Mesenchymal stem cell (in vitro differentiated cells and primary cell): ENCODE results near the gene PTCRA.

Experiments used
- DNase-seq: peaks from one replicate; pipeline ENCODE4 v3.0.0-alpha.2; 2013
- H2AFZ ChIP-seq: one replicate; pipeline ENCODE4 v1.6.1; 2013; ENCODE audit warnings: low read depth, mild to moderate bottlenecking, control low read depth, inconsistent platforms, low read length, moderate library complexity
- H2AK5ac ChIP-seq: 2 replicates; pipeline ENCODE4 v1.6.1; 2013; ENCODE audit warnings: low read length, moderate library complexity, mild to moderate bottlenecking, inconsistent platforms; ENCODE audit not compliant: severe bottlenecking
- H2BK120ac ChIP-seq: one replicate; pipeline ENCODE4 v1.6.1; 2013; ENCODE audit warnings: low read depth, mild to moderate bottlenecking, inconsistent platforms, low read length, moderate library complexity
- H2BK12ac ChIP-seq, 2 experiments: one replicate each; pipeline ENCODE4 v1.6.1; 2013; ENCODE audit warnings: inconsistent platforms in 2 of 2, low read length in 2 of 2, mild to moderate bottlenecking in 2 of 2, moderate library complexity in 2 of 2, control low read depth in 1 of 2
- H2BK15ac ChIP-seq: one replicate; pipeline ENCODE4 v1.6.1; 2013; ENCODE audit warnings: mild to moderate bottlenecking, low read depth, inconsistent platforms; ENCODE audit not compliant: poor library complexity, severe bottlenecking
- H2BK5ac ChIP-seq: 2 replicates; pipeline ENCODE4 v1.6.1; 2013; ENCODE audit warnings: low read depth, mild to moderate bottlenecking, low read length, control low read depth, inconsistent platforms; ENCODE audit not compliant: poor library complexity, severe bottlenecking
- H3K14ac ChIP-seq, 2 experiments: one replicate each; pipeline ENCODE4 v1.6.1; 2013; ENCODE audit warnings: inconsistent platforms in 2 of 2, low read length in 2 of 2, control low read depth in 1 of 2, mild to moderate bottlenecking in 1 of 2, moderate library complexity in 1 of 2
- H3K18ac ChIP-seq, 2 experiments: one replicate each; pipeline ENCODE4 v1.6.1; 2013; ENCODE audit warnings: inconsistent platforms in 2 of 2, low read length in 2 of 2, control low read depth in 1 of 2, low read depth in 1 of 2, mild to moderate bottlenecking in 1 of 2
- H3K23ac ChIP-seq, 2 experiments: one replicate each; pipeline ENCODE4 v1.6.1; 2013; ENCODE audit warnings: inconsistent platforms in 2 of 2, low read length in 2 of 2, mild to moderate bottlenecking in 2 of 2, moderate library complexity in 2 of 2, control low read depth in 1 of 2
- H3K27ac ChIP-seq: 2 replicates; pipeline ENCODE4 v1.5.1; 2013; ENCODE audit warnings: mild to moderate bottlenecking, moderate library complexity, low read length, control low read depth, inconsistent platforms; ENCODE audit not compliant: poor library complexity, severe bottlenecking
- H3K27me3 ChIP-seq, 2 experiments: 2 replicates each; pipeline versions ENCODE4 v1.6.1 to v1.7.0; 2013; ENCODE audit warnings: low read length in 2 of 2, mild to moderate bottlenecking in 2 of 2, moderate library complexity in 2 of 2, control low read depth in 1 of 2, inconsistent platforms in 1 of 2; ENCODE audit not compliant: control insufficient read depth in 1 of 2, insufficient read depth in 1 of 2
- H3K36me3 ChIP-seq, 2 experiments: 2 replicates each; pipeline versions ENCODE4 v1.6.1 to v1.7.0; 2013; ENCODE audit warnings: low read length in 2 of 2, control low read depth in 1 of 2, inconsistent platforms in 1 of 2, low read depth in 1 of 2, mild to moderate bottlenecking in 1 of 2; ENCODE audit not compliant: insufficient read depth in 2 of 2, control insufficient read depth in 1 of 2
- H3K4ac ChIP-seq, 2 experiments: one replicate each; pipeline ENCODE4 v1.6.1; 2013; ENCODE audit warnings: inconsistent platforms in 2 of 2, low read length in 2 of 2, mild to moderate bottlenecking in 2 of 2, moderate library complexity in 2 of 2, control low read depth in 1 of 2, low read depth in 1 of 2
- H3K4me1 ChIP-seq: 2 replicates; pipeline ENCODE4 v1.6.1; 2013; ENCODE audit warnings: low read depth, low read length, control low read depth; ENCODE audit not compliant: control insufficient read depth, insufficient read depth
- H3K4me2 ChIP-seq: 2 replicates; pipeline ENCODE4 v1.6.1; 2013; ENCODE audit warnings: low read length, mild to moderate bottlenecking, inconsistent platforms; ENCODE audit not compliant: poor library complexity, severe bottlenecking
- H3K4me3 ChIP-seq, 2 experiments: 2 replicates each; pipeline versions ENCODE4 v1.5.1 to v1.7.0; 2013; ENCODE audit warnings: low read length in 2 of 2, mild to moderate bottlenecking in 2 of 2, control low read depth in 1 of 2, low read depth in 1 of 2; ENCODE audit not compliant: insufficient read depth in 1 of 2
- H3K79me1 ChIP-seq: replicated peaks from 2 replicates; pipeline ENCODE4 v1.6.1; 2013; ENCODE audit warnings: mild to moderate bottlenecking, control low read depth, low read length, inconsistent platforms; ENCODE audit not compliant: poor library complexity, severe bottlenecking
- H3K9ac ChIP-seq: 2 replicates; pipeline ENCODE4 v1.7.0; 2013; ENCODE audit warnings: mild to moderate bottlenecking, low read length, moderate library complexity
- H3K9me3 ChIP-seq: 2 replicates; pipeline ENCODE4 v1.7.0; 2013; ENCODE audit warnings: mild to moderate bottlenecking, low read length; ENCODE audit not compliant: control insufficient read depth
- H4K8ac ChIP-seq: one replicate; pipeline ENCODE4 v1.6.1; 2013; ENCODE audit warnings: inconsistent platforms, mild to moderate bottlenecking, low read length, moderate library complexity
- H4K91ac ChIP-seq: one replicate; pipeline ENCODE4 v1.6.1; 2013; ENCODE audit warnings: mild to moderate bottlenecking, low read length, inconsistent platforms
- WGBS: methylation state at CpG from one replicate; pipeline ENCODE4 v1.1.7; 2013; ENCODE audit warnings: mixed read lengths; 5-methylcytosine and 5-hydroxymethylcytosine counted together

The PTCRA gene

GRCh38 chr6:42962096-42962495 lies 46.2 kb downstream of the PTCRA start:
- Histone ChIP-seq H2BK12ac (no peak overlapping the region), H3K27ac (no peak overlapping the region), H3K4me1 (peaks cover 13% of the 10 kb centered on the region), H3K4me2 (no peak overlapping the region), H3K23ac (no peak overlapping the region), H4K91ac (no peak overlapping the region), H3K36me3 (peaks cover 44 to 46% of the 10 kb centered on the region in 2 experiments), H2BK120ac (no peak overlapping the region), H3K4ac (no peak overlapping the region), H2AFZ (no peak overlapping the region), H3K18ac (no peak overlapping the region), H3K4me3 (no peak overlapping the region), H3K79me1 (no peaks in the 10 kb centered on the region), H3K27me3 (no peaks in the 10 kb centered on the region), H4K8ac (no peak overlapping the region), H2BK15ac (no peak overlapping the region), H2AK5ac (no peak overlapping the region), H3K9ac (no peak overlapping the region), H2BK5ac (no peak overlapping the region), H3K9me3 (no peaks in the 10 kb centered on the region), H3K14ac (no peak overlapping the region)
- no peak for DNase-seq
- 98% methylated on average over 10 of the region's 12 CpGs for WGBS

GRCh38 chr6:42962502-42963178 lies 46.8 kb downstream of the PTCRA start:
- H4K8ac ChIP-seq, result no peak overlapping the region
- H3K14ac ChIP-seq, result no peak overlapping the region
- H4K91ac ChIP-seq, result no peak overlapping the region
- no peak overlapping the region for H2BK15ac ChIP-seq
- H3K36me3 ChIP-seq, result peaks cover 47 to 51% of the 10 kb centered on the region in 2 experiments
- no peak overlapping the region for H2BK5ac ChIP-seq
- no peak overlapping the region for H3K4me3 ChIP-seq
- WGBS, result 84% methylated on average over 6 of the region's 13 CpGs
- H3K79me1 ChIP-seq, result no peaks in the 10 kb centered on the region
- no peak for DNase-seq
- H3K18ac ChIP-seq, result no peak overlapping the region
- H3K4me2 ChIP-seq, result no peak overlapping the region
- H2BK12ac ChIP-seq, result no peak overlapping the region
- no peak overlapping the region for H2BK120ac ChIP-seq
- peaks cover 13% of the 10 kb centered on the region for H3K4me1 ChIP-seq
- H2AK5ac ChIP-seq, result no peak overlapping the region
- no peak overlapping the region for H3K9ac ChIP-seq
- H2AFZ ChIP-seq, result no peak overlapping the region
- H3K27ac ChIP-seq, result no peak overlapping the region
- H3K23ac ChIP-seq, result no peak overlapping the region
- H3K4ac ChIP-seq, result no peak overlapping the region
- no peaks in the 10 kb centered on the region for H3K9me3 ChIP-seq
- no peaks in the 10 kb centered on the region for H3K27me3 ChIP-seq

GRCh38 chr6:42963179-42963854 lies 47.5 kb downstream of the PTCRA start:
- no peaks in the 10 kb centered on the region for H3K27me3 ChIP-seq
- no peak overlapping the region for H4K91ac ChIP-seq
- no peak overlapping the region for H4K8ac ChIP-seq
- no peak overlapping the region for H3K14ac ChIP-seq
- no peak overlapping the region for H2BK12ac ChIP-seq
- no peak overlapping the region for H2AFZ ChIP-seq
- no peak overlapping the region for H3K27ac ChIP-seq
- H2AK5ac ChIP-seq, result no peak overlapping the region
- H3K9ac ChIP-seq, result no peak overlapping the region
- H3K79me1 ChIP-seq, result no peaks in the 10 kb centered on the region
- H3K4me3 ChIP-seq, result no peak overlapping the region
- no peak overlapping the region for H2BK15ac ChIP-seq
- H3K4ac ChIP-seq, result no peak overlapping the region
- no peak overlapping the region for H3K4me2 ChIP-seq
- no peak overlapping the region for H3K23ac ChIP-seq
- H3K36me3 ChIP-seq, result peaks cover 50 to 56% of the 10 kb centered on the region in 2 experiments
- no peak overlapping the region for H3K18ac ChIP-seq
- H2BK120ac ChIP-seq, result no peak overlapping the region
- H3K9me3 ChIP-seq, result no peaks in the 10 kb centered on the region
- peaks cover 13% of the 10 kb centered on the region for H3K4me1 ChIP-seq
- DNase-seq, result no peak
- no peak overlapping the region for H2BK5ac ChIP-seq
- 84% methylated on average over 11 of the region's 12 CpGs for WGBS

- no peak overlapping the region for H2BK15ac ChIP-seq
- H3K4me1 ChIP-seq, result peaks cover 13% of the 10 kb centered on the region
- H2AFZ ChIP-seq, result no peak overlapping the region
- no peak overlapping the region for H4K8ac ChIP-seq
- no peak overlapping the region for H3K9ac ChIP-seq
- no peak overlapping the region for H3K18ac ChIP-seq
- no peaks in the 10 kb centered on the region for H3K9me3 ChIP-seq
- H3K36me3 ChIP-seq, result peaks cover 57 to 61% of the 10 kb centered on the region in 2 experiments
- DNase-seq, result peak; percentile 78
- H3K23ac ChIP-seq, result no peak overlapping the region
- no peak overlapping the region for H3K4me3 ChIP-seq
- H3K14ac ChIP-seq, result no peak overlapping the region
- no peak overlapping the region for H3K4me2 ChIP-seq
- 79% methylated on average over 9 of the region's 9 CpGs for WGBS
- no peaks in the 10 kb centered on the region for H3K27me3 ChIP-seq
- H3K79me1 ChIP-seq, result no peaks in the 10 kb centered on the region
- no peak overlapping the region for H3K4ac ChIP-seq
- H2BK5ac ChIP-seq, result no peak overlapping the region
- no peak overlapping the region for H3K27ac ChIP-seq
- H4K91ac ChIP-seq, result no peak overlapping the region
- H2BK12ac ChIP-seq, result no peak overlapping the region
- no peak overlapping the region for H2BK120ac ChIP-seq
- H2AK5ac ChIP-seq, result no peak overlapping the region
Measured at GRCh38 chr6:42963855-42964605, 48.2 kb downstream of the PTCRA start.
